AG10803 (cell line): Measurements from ENCODE around the gene LRP5.

ENCODE experiments used
- DNase-seq: peaks from one replicate; pipeline ENCODE4 v3.0.0; 2010; ENCODE audit warnings: low read depth
- H3K4me3 ChIP-seq: 2 replicates; pipeline ENCODE4 v1.5.1; 2011; ENCODE audit warnings: mild to moderate bottlenecking, low read length, control low read depth
- TF ChIP-seq, protein P1 (sequence below): conservative IDR thresholded peaks from 2 replicates; pipeline ENCODE4 v1.5.1; 2011; ENCODE audit warnings: mild to moderate bottlenecking, low read length, control low read depth, inconsistent platforms

The LRP5 gene

DNA sequence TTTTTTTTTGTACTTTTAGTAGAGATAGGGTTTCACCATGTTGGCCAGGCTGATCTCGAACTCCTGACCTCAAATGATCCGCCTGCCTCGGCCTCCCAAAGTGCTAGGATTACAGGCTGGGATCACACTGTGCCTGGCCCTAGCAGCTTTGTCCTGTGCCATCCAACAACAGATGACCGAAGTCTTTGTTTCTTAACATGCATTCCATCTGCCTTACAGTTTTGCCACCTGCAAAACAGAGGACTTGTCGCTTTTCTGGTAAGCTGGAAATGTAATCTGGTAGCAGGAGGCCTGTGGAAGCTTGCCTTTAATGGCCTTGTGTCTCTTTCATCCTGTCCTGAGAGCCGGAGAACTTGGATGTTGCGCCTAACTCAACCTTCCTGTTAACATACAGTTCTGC is 89.5 kb downstream of the LRP5 start:
- no peak overlapping the region for H3K4me3 ChIP-seq
- DNase-seq, result no peak

DNA sequence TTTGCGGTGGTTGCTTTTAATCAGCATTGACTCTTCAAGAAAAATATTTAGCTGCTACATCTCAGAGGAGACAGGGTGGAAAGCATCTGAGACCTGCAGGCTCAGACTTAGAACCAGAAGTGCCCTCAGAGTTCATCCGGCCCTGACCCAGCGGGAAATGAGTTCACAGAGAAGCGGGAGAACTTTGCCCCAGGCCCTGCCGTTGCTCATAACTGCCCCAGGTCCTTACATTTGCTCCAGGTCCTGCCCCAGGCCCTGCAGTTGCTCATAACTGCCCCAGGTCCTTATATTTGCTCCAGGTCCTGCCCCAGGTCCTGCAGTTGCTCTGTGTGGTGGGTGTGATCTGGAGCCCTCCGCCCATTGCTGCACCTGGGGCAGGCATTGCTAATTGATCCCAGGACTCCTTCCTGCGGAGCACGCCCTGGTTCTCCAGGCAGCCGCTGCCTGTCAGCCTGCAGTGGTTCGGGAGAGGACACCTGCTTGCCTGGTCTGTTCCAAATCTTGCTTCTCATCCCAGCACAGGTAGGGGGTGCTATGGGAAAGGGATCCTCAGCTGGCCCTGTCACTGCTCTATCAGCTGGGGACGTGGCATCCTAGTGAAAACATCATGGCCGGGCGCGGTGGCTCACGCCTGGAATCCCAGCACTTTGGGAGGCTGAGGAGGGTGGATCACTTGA is 90.1 kb downstream of the LRP5 start:
- no peak for DNase-seq
- H3K4me3 ChIP-seq, result no peak overlapping the region
- TF ChIP-seq, protein P1, sequence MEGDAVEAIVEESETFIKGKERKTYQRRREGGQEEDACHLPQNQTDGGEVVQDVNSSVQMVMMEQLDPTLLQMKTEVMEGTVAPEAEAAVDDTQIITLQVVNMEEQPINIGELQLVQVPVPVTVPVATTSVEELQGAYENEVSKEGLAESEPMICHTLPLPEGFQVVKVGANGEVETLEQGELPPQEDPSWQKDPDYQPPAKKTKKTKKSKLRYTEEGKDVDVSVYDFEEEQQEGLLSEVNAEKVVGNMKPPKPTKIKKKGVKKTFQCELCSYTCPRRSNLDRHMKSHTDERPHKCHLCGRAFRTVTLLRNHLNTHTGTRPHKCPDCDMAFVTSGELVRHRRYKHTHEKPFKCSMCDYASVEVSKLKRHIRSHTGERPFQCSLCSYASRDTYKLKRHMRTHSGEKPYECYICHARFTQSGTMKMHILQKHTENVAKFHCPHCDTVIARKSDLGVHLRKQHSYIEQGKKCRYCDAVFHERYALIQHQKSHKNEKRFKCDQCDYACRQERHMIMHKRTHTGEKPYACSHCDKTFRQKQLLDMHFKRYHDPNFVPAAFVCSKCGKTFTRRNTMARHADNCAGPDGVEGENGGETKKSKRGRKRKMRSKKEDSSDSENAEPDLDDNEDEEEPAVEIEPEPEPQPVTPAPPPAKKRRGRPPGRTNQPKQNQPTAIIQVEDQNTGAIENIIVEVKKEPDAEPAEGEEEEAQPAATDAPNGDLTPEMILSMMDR, result no peak

More for the DNA sequence above, 89.5 kb downstream of the LRP5 start:
- TF ChIP-seq, protein P1, result no peak

DNA sequence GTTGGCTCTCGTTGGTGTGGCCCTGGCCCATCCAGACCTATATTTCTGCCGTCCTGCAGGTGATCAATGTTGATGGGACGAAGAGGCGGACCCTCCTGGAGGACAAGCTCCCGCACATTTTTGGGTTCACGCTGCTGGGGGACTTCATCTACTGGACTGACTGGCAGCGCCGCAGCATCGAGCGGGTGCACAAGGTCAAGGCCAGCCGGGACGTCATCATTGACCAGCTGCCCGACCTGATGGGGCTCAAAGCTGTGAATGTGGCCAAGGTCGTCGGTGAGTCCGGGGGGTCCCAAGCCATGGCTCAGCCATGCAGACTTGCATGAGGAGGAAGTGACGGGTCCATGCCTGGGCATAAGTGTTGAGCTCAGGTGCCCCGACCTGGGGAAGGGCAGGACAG is 91.0 kb downstream of the LRP5 start:
- no peak for DNase-seq
- TF ChIP-seq, protein P1, result no peak
- no peak overlapping the region for H3K4me3 ChIP-seq

DNA sequence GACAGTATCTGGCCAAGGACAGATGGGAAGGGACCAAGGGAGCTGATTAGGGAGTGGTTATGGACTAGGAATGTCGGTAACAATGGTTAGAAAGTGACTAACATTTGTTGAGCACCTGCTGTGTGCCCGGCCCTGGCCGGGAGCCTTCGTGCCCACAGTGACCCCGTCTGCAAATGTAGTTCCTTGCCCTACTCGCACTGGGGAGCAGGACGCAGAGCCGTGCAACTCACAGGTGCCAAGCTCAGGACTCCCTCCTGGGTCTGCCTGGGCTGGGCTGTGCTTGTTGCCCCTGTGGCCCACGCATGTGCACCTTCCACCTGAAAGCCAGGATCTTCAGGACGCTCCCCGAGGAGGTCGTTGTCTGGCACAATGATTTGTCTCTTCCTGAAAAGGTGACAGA is 91.4 kb downstream of the LRP5 start:
- no peak for DNase-seq
- H3K4me3 ChIP-seq, result no peak overlapping the region
- TF ChIP-seq, protein P1, result no peak

DNA sequence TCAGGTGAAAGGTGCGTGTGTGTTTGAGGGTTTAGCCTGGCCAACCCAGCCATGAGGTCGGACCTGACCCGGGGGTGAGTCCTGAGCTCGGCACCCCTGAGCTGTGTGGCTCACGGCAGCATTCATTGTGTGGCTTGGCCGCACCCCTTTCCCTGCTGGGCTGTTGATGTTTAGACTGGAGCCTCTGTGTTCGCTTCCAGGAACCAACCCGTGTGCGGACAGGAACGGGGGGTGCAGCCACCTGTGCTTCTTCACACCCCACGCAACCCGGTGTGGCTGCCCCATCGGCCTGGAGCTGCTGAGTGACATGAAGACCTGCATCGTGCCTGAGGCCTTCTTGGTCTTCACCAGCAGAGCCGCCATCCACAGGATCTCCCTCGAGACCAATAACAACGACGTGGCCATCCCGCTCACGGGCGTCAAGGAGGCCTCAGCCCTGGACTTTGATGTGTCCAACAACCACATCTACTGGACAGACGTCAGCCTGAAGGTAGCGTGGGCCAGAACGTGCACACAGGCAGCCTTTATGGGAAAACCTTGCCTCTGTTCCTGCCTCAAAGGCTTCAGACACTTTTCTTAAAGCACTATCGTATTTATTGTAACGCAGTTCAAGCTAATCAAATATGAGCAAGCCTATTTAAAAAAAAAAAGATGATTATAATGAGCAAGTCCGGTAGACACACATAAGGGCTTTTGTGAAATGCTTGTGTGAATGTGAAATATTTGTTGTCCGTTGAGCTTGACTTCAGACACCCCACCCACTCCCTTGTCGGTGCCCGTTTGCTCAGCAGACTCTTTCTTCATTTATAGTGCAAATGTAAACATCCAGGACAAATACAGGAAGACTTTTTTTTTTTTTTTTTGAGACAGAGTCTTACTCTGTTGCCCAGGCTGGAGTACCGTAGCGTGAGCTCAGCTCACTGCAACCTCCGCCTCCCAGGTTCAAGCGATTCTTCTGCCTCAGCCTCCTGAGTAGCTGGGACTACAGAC is 94.2 kb downstream of the LRP5 start:
- no peak for DNase-seq
- H3K4me3 ChIP-seq, result no peak overlapping the region
- TF ChIP-seq, protein P1, result no peak

DNA sequence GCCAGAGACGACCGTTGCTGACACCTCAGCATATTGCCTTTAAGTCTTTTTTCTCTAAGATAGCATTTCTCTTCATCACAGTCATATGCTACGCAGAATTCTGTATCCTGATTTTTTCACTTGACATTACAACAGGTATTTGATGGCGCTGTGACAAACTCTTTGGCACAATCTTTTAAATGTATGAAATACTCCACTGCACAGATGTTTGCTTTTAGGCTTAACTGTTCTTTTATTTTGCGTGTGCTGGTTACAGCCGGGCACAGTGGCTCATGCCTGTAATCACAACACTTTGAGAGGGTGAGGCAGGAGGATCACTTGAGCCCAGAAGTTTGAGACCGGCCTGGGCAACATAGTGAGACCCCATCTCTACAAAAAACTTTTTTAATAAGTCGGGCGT is 96.1 kb downstream of the LRP5 start:
- TF ChIP-seq, protein P1, result no peak

More for the DNA sequence above, 96.1 kb downstream of the LRP5 start:
- no peak overlapping the region for H3K4me3 ChIP-seq
- no peak for DNase-seq
